Measurements from ENCODE around the gene ARFRP1.
"Not testable (repeated sequence)": the region's sequence is repeated elsewhere in the genome, so short reads cannot be mapped to it uniquely, and the experiment has no call there.

Gene ARFRP1

GRCh38 chr20:63732118-63733095, 24.6 kb upstream of the ARFRP1 start:
- no peak for DNase-seq (ENCODE audit: low read depth in 2 of 2)

- DNase-seq (ENCODE audit: low read depth in 2 of 2) = no peak
Measured at GRCh38 chr20:63731410-63731809, 23.6 kb upstream of the ARFRP1 start.

- DNase-seq (ENCODE audit: low read depth in 2 of 2) = not testable (repeated sequence)
Measured at GRCh38 chr20:63730189-63730733, 22.5 kb upstream of the ARFRP1 start.

GRCh38 chr20:63722967-63723622, 15.3 kb upstream of the ARFRP1 start:
- not testable (repeated sequence) for DNase-seq (ENCODE audit: low read depth in 2 of 2)

- DNase-seq (ENCODE audit: low read depth in 2 of 2) = no peak
Measured at GRCh38 chr20:63718996-63719395, 11.2 kb upstream of the ARFRP1 start.

- no peak for DNase-seq (ENCODE audit: low read depth in 2 of 2)
Measured at GRCh38 chr20:63714858-63715257, 7.1 kb upstream of the ARFRP1 start.

GRCh38 chr20:63712191-63712590, 4.4 kb upstream of the ARFRP1 start:
- DNase-seq (ENCODE audit: low read depth in 2 of 2) = no peak

- DNase-seq (ENCODE audit: low read depth in 2 of 2) = no peak
Measured at GRCh38 chr20:63711085-63711645, 3.4 kb upstream of the ARFRP1 start.

GRCh38 chr20:63709149-63709527, 1.4 kb upstream of the ARFRP1 start:
- no peak for DNase-seq (ENCODE audit: low read depth in 2 of 2)

- no peak for DNase-seq (ENCODE audit: low read depth in 2 of 2)
Measured at GRCh38 chr20:63708301-63709148, 749 bp upstream of the ARFRP1 start.

GRCh38 chr20:63706852-63707557, 771 bp downstream of the ARFRP1 start:
- peak in 1 of 2 donors; percentile 53 for DNase-seq (ENCODE audit: low read depth in 2 of 2)

GRCh38 chr20:63706027-63706695, 1.6 kb downstream of the ARFRP1 start:
- no peak for DNase-seq (ENCODE audit: low read depth in 2 of 2)

GRCh38 chr20:63705232-63706026, 2.3 kb downstream of the ARFRP1 start:
- DNase-seq (ENCODE audit: low read depth in 2 of 2) = no peak

GRCh38 chr20:63704749-63705117, 3.0 kb downstream of the ARFRP1 start:
- DNase-seq (ENCODE audit: low read depth in 2 of 2) = no peak

- no peak for DNase-seq (ENCODE audit: low read depth in 2 of 2)
Measured at GRCh38 chr20:63703976-63704748, 3.6 kb downstream of the ARFRP1 start.

GRCh38 chr20:63703471-63703975, 4.3 kb downstream of the ARFRP1 start:
- DNase-seq (ENCODE audit: low read depth in 2 of 2) = no peak

- DNase-seq (ENCODE audit: low read depth in 2 of 2) = no peak
Measured at GRCh38 chr20:63702751-63703470, 4.9 kb downstream of the ARFRP1 start.

Measured in stimulated activated CD4-positive, alpha-beta T cell treated with anti-CD3 and anti-CD28 coated beads, Interleukin-4, amount 100 ng/mL, for 48 hours (primary cell).